ENCODE results near the gene OR7E24. TPM values are rescaled to one million over a fixed set of nuclear protein-coding genes. Genes with fewer than 3 reads are reported as not detected.

Gene OR7E24
- total RNA-seq, 4 donors from 2014 or later = not detected

- 93 to 100% methylated on average over 1 to 2 of the region's 2 CpGs for WGBS, 2 donors (ENCODE audit: low coverage in 1 of 2)
- H3K36me3 ChIP-seq = peaks cover 3 to 66% of the 10 kb centered on the region in 2 donors
- no peak overlapping the region for H3K27ac ChIP-seq
- no peak for ATAC-seq
- no peak overlapping the region for H3K4me3 ChIP-seq
- peaks cover 5 to 95% (median 5%) of the 10 kb centered on the region in 3 donors for H3K9me3 ChIP-seq
- no peaks in the 10 kb centered on the region for H3K4me1 ChIP-seq
- TF ChIP-seq POLR2AphosphoS5 (IDR thresholded peaks at IDR 0.05) (no peak), CTCF (IDR thresholded peaks at IDR 0.05) (no peak), POLR2A (IDR thresholded peaks at IDR 0.05) (no peak), EP300 (IDR thresholded peaks at IDR 0.05) (no peak)
- H3K27me3 ChIP-seq = no peaks in the 10 kb centered on the region
Measured at GRCh38 chr19:9289231-9289884, 38.6 kb downstream of the OR7E24 start.

- Histone ChIP-seq H3K27ac (no peak overlapping the region), H3K9me3 (peaks cover 8 to 100% (median 19%) of the 10 kb centered on the region in 3 donors), H3K4me3 (no peak overlapping the region), H3K27me3 (no peaks in the 10 kb centered on the region), H3K4me1 (no peaks in the 10 kb centered on the region), H3K36me3 (peaks cover 35 to 96% of the 10 kb centered on the region in 2 donors)
- TF ChIP-seq POLR2A (IDR thresholded peaks at IDR 0.05) (no peak), CTCF (IDR thresholded peaks at IDR 0.05) (no peak), POLR2AphosphoS5 (IDR thresholded peaks at IDR 0.05) (no peak), EP300 (IDR thresholded peaks at IDR 0.05) (no peak)
- ATAC-seq = no peak
- 86 to 94% methylated on average over 1 to 2 of the region's 4 CpGs for WGBS, 2 donors (ENCODE audit: low coverage in 1 of 2)
Measured at GRCh38 chr19:9295411-9295849, 44.7 kb downstream of the OR7E24 start.

GRCh38 chr19:9296336-9296735 lies 45.6 kb downstream of the OR7E24 start:
- Histone ChIP-seq H3K4me3 (no peak overlapping the region), H3K27ac (no peak overlapping the region), H3K9me3 (peaks cover 7 to 100% (median 19%) of the 10 kb centered on the region in 3 donors), H3K36me3 (peaks cover 42 to 98% of the 10 kb centered on the region in 2 donors), H3K4me1 (no peaks in the 10 kb centered on the region), H3K27me3 (no peaks in the 10 kb centered on the region)
- 90% methylated on average over 2 of the region's 2 CpGs; no CpG with 5 or more reads in 1 of the 2 donors for WGBS, 2 donors (ENCODE audit: low coverage in 1 of 2)
- no peak for ATAC-seq
- TF ChIP-seq CTCF (IDR thresholded peaks at IDR 0.05) (no peak), POLR2A (IDR thresholded peaks at IDR 0.05) (no peak), POLR2AphosphoS5 (IDR thresholded peaks at IDR 0.05) (no peak), EP300 (IDR thresholded peaks at IDR 0.05) (no peak)

Other genes starting within 250 kb of the OR7E24 start
- gene MUC16, start 240.5 kb upstream of the OR7E24 start, total RNA-seq = 1 to 10 TPM in 1 of 4 donors, under 1 TPM in 2, not detected in 1; under 0.01 to 2.7 (median 0.13) TPM
- not detected for gene OR1M1, start 163.9 kb upstream of the OR7E24 start, total RNA-seq
- not detected for gene OR7G2, start 143.5 kb upstream of the OR7E24 start, total RNA-seq
- gene OR7G1, start 135.2 kb upstream of the OR7E24 start, total RNA-seq = not detected
- not detected for gene OR7G3, start 124.0 kb upstream of the OR7E24 start, total RNA-seq
- gene ZNF317, start 110.5 kb upstream of the OR7E24 start, total RNA-seq = 10 to 100 TPM; 16.7 to 23.6 (median 20.1) TPM
- gene OR7D2, start 72.0 kb upstream of the OR7E24 start, total RNA-seq = under 1 TPM in 2 of 4 donors, not detected in 2; 0.12 to 0.17 TPM
- not detected for gene OR7D4, start 31.3 kb upstream of the OR7E24 start, total RNA-seq
- 10 to 100 TPM; 12.7 to 21.5 (median 15.2) TPM for gene ZNF699, start 58.9 kb downstream of the OR7E24 start, total RNA-seq
- 10 to 100 TPM; 15.4 to 22.3 (median 16.7) TPM for gene ZNF559, start 73.2 kb downstream of the OR7E24 start, total RNA-seq
- 1 to 10 TPM; 2.2 to 7.0 (median 2.6) TPM for gene ZNF177, start 112.1 kb downstream of the OR7E24 start, total RNA-seq
- gene ZNF266, start 184.6 kb downstream of the OR7E24 start, total RNA-seq = 10 to 100 TPM; 16.0 to 25.1 (median 20.8) TPM
- not detected for gene ZNF560, start 247.7 kb downstream of the OR7E24 start, total RNA-seq